GM13977 (cell line): ENCODE measurements around the gene TNIP2.

Experiments
- DNase-seq: peaks from one replicate; pipeline ENCODE4 v3.0.0; 2012; ENCODE audit warnings: low spot score
- CTCF ChIP-seq: IDR thresholded peaks from 2 replicates; pipeline ENCODE4 v1.5.1; 2012; ENCODE audit warnings: mild to moderate bottlenecking, control low read depth; ENCODE audit not compliant: insufficient read depth; ENCODE audit errors: extremely low read depth, missing control alignments
- in situ Hi-C: fragments of 300-500 bp; cut with MboI; formaldehyde crosslinking; loops from one replicate; pipeline ENCODE4 v1.12.0; 2022; ENCODE audit warnings: low sequenced_read_pairs, low pct_unique_long_range_greater_than_20kb, mixed read lengths, inconsistent platforms; ENCODE audit not compliant: unreplicated experiment

Gene TNIP2

GRCh38 chr4:2750719-2751605 lies 5.2 kb downstream of the TNIP2 start:
- in situ Hi-C loops, result no loop called here
- no peak for TF ChIP-seq CTCF
- no peak for DNase-seq

GRCh38 chr4:2746891-2747695 lies 9.0 kb downstream of the TNIP2 start:
- in situ Hi-C loops, result no loop called here
- DNase-seq, result no peak

DNA sequence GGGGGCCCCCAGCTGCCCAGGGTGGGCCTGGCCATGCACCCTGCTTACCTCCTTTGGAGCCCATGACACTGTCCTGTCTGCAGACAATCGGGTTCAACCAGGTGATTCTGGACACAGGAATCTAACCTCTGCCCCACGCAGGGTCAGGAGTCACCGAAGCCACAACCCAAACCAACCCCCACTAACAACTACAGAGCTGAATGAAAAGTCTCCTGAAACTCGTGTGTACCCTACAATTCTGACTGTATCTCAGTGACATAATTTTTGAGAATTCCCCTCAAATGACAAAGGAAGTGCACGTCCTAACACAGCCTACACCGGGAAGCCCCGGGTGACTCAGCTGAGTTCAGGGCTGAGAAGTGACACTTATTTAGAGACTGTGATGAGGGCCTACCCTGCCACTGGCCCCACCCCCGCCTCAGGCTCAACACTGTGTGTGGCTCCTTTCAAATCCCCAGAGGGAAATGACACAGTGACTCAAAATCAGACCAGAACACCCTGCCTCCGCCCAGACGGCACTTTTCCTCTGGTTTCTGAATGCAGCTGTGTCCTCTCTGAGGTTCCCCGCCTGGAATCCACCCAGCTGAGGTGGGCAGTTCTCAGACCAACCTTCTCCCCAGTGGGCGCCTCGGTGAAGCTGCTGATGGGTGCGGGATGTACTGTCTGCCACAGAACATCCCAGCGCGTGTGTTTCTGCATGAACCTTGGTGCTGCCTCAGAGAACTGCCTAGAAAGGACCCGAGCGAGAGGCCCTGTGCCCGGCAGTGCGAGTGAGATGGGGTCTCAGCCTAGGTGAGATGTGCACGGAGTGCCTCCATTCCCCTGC lies 9.9 kb downstream of the TNIP2 start:
- in situ Hi-C loops, result no loop called here
- peak; percentile 95 for DNase-seq
- TF ChIP-seq CTCF, result no peak

More at GRCh38 chr4:2746891-2747695, 9.0 kb downstream of the TNIP2 start:
- TF ChIP-seq CTCF, result no peak

DNA sequence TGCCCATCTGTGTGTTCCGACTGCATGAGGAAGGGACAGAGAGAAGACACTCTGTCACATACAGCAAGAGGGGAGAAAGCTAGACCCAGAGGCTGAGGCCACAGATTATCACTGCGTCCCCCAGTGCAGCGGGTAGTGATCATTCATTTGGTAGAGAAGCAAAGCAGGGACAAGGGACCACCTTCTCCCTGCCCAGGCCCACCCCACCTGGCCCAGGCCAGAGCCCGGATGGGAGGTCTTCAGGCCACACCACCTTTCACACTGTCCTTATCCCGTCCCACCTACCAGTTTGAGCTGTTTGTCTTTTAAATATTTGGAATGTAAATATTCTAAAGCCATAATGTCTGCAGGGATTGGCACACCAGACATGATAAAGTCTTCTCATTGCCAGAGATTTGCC lies 10.6 kb downstream of the TNIP2 start:
- in situ Hi-C loops, result no loop called here
- no peak for TF ChIP-seq CTCF
- no peak for DNase-seq

DNA sequence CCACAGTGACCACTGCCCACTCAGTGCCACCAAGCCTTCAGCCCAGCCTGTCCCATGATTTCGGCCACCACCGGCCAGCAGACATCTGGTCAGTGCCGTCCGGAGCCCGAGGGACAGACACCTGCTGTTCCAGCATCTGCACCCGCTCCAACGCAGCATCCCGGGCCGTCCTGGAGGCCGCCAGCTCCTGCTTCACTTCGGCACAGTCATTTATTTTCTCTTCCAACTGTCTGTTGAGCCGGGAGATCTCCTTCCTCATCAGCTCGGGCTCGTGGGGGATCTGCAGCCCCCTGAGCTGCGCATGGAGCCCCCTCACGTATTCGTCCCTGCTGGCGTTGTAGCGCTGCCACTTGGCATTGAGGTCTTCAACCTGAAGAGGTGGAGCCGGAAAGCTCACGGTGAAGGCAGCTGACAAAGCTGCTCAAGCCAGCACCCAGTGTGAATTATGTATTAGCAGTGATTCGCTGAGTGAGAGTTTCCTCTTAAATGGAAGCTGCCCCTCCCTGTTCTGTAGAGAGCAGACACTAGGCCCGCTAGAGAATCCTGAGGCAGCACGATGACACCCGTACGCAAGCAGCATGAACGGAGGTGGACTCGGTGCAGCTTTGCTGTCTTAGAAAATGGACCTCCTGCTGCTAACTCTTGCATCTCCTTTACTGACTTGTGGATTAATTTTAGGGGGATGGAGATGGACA lies 11.4 kb downstream of the TNIP2 start:
- no peak for TF ChIP-seq CTCF
- in situ Hi-C loops, result no loop called here

More for the DNA sequence above, 11.4 kb downstream of the TNIP2 start:
- DNase-seq, result no peak
